NCI-H345 treated with DMSO at 0.1 percent for 48 hours (cell line): Measurements from ENCODE around the gene OGDHL.
A peak's percentile ranks its signal among the peaks of the same experiment; 100 is the strongest.
"Not testable (repeated sequence)": the region's sequence is repeated elsewhere in the genome, so short reads cannot be mapped to it uniquely, and the experiment has no call there.

Experiments used
- DNase-seq: peaks from one replicate; lab custom pipeline; 2025; ENCODE audit not compliant: unreplicated experiment; lab: John Stamatoyannopoulos, UW

The OGDHL gene

DNA sequence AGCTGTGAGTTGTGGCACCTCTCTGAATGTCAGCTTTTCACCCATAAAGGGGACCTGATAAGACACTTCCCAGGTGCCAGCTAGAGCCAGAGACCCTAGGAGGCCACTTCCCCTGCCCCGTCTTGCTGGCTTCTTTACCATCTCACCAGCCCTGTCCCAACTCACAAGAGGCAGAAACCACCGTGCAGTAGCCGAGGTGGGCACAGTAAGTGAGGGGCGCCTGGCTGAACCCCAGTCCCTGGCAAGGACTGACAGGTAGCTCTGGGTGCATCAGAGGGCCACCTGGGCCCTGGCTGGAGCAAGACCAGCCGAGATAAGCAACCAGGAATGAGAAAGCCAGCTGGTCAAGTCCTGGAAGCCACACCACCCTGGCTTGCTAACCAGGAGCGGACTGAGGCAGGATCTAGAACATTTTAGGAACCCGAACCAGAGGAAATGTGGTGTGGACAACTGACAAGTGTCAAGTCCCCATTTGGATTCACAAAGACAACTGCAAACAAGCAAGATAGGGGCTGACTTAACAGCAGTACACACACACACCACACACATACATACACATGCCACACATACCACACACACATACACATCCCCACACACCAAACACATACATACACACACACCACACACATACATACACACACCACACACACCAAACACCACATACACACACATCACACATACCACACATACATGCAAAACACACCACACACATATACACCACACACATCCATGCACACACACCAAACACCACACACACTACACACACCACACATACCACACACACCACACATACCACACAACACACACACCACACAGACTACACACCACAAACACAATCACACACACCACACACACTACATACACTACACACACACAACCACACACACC lies 20.8 kb downstream of the OGDHL start:
- DNase-seq = no peak

DNA sequence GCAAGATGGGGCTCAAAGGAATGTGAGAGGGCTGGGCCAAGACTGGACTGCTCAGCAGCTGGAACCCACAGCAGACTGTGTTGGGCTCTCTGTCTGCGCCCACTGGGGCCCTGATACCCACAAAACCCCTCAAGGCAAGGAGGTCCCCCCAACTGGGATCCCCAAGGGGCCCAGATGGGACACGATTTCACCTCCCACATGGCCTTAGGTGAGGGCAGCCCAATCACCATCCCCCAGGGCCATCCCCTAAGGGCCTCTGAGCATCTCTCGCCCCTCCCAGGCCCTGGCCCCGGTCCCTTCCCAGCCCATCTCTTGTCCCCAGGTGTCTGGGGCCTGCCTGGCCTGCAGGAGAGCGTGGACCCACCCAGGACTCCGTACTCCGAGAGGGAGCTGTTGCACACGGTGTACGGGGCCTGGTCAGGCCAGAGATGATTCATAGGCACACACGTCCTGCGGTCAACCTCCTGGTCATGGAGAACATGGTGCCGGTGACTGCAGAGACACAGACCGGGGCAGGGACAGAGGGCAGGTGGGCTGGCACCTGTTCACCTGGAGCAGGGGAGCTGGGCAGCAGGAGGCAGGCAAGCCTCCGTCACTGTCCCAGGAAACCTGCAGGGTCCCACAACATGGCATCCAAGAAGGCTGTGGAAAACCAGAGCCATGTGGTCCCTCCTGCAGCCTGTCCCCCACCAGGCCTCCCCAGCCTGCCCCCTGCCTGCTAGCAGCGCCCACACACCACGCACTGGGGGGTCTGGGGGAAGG lies 21.6 kb downstream of the OGDHL start:
- no peak for DNase-seq

DNA sequence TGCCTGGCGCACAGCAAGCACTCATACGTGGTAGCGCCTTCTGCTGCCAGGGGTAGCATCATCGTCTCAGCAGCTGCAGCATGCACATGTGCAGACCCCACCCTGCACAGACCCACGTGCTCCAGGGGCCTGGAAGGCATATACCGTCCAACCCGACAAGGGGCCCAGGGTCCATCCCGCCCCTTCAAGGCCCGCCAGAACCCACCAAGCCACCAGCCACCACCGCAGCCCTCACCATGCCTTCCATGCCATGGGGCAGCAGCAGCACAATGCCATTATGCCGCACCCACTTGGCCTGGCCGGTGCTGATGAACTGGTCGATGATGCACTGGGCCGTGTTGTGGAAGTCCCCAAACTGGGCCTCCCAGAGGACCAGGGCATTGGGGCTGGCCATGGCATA lies 22.7 kb downstream of the OGDHL start:
- no peak for DNase-seq

DNA sequence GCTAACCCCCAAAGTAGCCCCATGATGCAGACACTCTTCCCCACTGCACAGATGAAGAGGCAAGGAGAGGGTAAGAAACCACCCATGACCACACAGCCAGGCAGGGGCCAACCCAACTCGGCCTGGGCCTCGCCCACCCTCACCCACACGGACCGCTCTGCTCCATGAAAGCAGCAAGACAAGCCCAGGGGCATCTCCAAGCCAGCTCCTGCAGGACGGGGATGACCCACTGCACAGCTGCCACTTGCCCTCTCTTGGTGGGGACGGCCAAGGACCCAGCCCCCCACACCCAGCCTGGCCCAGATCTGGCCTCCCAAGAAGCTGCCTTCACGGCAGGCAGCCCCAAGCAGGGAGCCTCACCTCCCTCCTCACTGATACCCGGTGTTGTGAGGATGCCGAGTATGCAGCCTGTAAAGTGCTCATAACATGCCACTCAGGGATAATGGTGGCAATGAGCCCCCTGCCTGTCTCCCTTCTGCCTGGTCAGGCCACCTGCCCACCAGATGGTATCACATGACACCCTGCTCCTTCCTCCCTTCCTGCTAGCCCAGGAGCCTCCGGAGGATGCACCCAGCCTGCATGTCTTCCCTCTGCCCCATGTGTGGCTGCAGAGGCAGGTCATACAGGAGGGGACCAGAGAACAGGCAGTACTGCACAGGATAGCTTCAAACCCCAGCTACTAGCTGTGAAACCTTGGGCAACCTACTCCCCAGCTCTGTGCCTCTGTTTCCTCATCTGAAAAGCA lies 23.3 kb downstream of the OGDHL start:
- DNase-seq = no peak

DNA sequence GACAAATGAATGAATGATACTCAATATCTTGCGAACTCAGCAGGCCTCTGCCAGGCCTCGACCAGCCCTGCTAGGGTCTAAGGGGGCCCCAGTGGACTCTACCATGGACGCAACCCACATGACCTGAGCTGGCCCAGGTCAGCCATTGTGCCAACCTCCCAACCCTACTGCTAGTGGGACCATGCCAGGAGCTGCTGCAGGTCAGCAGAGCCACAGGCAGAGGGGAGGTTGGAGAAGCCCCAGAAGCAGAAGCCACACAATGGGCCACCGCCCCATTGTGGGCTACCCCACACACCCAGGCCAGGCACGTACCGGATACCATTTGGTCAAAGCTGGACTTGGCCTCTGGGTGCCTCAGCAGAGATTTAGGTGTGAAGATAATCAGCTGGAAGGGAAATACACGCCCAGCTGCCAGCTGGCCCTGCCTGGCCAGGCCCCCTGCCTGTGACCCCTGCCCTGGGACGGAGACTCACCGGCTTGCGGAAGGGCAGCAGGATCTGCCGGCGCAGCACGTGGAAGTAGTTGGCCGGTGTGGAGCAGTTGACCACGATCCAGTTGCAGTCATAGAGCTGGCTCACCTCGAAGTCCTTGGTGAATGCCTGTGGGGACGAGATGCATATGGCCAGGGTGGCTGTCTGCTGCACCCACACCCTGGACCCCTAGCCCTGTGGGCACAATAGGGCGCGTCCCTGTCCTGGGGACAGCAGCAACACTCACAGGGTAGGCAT lies 24.5 kb downstream of the OGDHL start:
- DNase-seq = no peak

DNA sequence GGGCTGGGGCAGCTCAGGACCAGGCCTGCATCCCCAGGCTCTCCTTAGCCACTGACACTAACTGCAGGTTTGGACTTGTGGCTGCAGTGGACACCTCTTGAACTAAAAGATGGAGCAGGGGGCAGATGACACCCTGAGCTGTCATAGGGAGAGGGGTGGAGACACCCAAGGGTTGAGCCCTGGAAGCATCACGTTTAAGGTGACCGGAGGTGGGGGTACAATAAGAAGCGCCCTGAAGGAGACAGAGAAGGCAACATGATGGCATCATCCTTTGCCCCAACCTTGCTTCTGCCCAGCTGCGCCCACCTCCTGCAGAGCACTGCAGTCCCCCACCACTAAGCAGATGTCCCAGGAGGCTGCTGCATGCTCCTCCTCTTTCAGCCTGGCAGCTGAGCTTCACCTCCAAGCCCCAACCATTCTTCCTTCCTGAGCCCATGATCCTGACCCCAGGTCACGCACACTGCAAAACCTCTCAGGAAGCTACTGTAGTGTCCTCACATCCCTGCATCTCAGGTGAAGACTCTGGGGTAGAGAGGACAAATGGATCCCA lies 25.5 kb downstream of the OGDHL start:
- no peak for DNase-seq

DNA sequence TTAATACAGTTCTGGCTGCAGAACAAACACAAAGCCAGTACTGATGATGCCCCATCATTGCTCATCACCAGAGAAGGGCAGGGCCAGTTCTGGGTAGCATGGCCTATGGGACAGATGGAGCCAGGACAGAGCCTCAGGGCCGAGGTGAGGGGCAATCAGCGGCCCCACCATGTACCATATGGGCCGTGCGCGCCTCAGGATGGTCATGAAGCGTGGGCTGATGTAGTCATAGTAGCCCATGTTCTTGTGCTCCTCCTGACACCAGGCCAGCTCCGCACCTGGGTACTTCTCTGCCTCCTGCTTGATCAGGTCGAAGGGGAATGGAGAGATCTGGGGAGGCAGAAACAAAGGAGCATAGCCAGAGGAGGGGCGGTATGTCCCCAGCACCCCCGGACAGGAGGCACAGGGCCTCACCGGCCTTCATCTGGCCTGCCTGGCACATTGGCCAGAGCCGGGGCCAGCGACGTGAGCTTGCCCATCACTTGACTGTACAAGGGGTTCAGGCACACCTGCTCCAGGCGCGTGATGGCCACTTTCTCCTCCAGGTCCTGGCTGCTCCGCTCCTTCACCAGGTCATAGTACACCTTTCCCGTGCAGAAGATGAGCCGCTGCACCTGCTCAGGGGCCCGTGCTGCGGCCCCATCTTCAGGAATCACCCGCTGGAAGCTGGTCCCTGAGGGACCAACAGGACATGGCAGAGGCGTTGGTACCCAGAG lies 26.1 kb downstream of the OGDHL start:
- DNase-seq = no peak

DNA sequence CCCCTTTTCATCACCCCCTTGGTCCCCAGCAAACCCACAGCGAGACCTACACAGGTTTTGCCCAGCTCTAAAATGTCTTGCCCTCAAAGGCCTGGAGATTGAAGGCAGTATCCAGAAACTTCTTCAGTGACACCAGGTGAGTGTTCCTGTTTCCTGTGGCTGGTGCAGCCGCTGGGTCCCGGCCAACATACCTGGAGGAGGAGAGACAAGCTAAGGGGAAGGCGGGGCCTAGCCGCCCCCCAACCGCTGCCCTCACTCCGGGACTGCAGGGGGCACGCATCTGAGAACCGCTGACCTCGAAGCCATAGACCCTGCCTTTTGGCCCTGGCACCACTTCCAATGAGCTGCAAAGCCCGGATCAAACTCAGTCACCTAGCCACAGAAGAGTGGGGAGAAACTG lies 27.0 kb downstream of the OGDHL start:
- DNase-seq = no peak

DNA sequence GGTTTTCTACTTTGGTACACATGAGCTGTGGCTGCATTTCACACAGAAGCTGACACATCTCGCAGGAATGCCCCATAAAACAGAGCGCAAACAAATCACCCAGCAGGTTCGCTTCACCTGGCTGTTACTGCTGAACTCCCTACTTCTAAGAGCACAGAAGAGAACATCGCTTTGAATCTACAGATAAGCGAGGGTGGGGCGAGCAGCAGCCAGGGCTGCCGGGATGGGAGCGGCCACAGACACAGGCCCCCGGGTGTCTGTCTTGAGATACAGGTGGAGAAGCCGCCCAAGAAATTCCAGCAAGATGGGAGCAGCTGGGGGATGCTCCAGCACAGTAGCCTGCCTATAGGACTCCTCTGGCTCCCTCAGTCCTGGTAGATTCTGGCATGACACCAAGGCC lies 27.4 kb downstream of the OGDHL start:
- DNase-seq = no peak

DNA sequence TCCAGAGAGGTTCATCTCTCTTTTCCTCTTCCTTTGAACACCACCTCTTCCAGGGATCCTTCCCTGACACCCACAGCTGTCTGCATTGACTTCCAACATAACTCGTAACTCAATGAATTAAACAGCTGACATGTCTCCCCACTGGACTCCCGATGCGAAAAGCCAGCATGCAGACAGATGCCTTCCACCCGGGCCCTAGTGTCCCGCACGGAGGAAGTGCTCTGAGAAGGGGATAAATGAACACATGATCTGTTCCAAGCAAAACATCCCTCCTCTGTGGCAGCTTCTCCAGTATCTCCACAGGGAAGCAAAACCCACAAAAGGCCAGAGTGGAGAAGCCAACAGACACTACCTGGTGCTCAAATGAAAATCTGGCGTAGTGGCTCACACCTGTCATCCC lies 28.3 kb downstream of the OGDHL start:
- DNase-seq = no peak

DNA sequence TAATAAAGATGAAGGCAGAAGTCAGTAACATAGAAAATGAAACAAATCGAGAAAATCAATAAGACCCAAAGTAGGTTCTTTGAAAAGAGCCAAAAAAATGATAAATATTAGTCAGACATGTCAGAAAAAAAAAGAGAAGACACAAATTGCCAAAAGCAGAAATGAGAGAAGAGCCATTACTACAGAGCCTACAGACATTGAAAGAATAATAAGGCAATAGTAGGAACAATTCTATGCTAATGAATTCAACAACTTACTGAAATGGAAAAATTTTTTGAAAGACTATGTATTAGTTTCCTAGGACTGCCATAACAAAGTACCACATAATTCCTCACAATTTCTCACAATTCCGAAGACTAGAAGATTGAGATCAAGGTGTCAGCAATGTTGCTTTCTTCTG lies 35.5 kb downstream of the OGDHL start:
- DNase-seq = no peak

DNA sequence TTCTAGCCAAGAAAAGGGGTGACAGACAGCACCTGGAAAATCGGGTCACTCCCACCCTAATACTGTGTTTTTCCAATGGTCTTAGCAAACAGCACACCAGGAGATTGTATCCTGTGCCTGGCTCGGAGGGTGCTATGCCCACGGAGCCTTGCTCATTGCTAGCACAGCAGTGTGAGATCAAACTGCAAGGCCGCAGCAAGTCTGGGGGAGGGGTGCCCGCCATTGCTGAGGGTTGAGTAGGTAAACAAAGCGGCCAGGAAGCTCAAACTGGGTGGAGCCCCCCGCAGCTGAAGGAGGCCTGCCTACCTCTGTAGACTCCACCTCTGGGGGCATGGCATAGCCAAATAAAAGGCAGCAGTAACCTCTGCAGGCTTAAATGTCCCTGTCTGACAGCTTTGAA lies 47.0 kb downstream of the OGDHL start:
- not testable (repeated sequence) for DNase-seq

DNA sequence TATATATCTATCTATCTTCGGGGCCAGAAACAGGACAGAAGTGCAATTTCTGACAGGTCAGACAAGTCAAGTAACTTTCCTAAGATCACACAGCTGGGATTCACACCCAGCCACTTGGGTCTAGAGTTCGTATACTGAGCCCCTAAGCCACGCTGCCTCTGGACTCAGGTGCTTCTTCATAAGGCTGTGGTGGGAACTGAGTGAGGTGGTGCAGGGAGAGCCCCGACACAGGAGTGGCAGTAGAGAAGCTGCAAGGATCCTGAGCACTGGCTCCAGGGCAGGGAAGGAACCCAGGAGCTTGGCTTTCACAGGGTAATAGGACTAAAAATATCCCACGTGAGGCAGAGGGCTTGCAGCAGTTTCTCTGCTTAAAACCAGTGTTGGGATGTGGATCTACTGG lies 48.9 kb downstream of the OGDHL start:
- no peak for DNase-seq

DNA sequence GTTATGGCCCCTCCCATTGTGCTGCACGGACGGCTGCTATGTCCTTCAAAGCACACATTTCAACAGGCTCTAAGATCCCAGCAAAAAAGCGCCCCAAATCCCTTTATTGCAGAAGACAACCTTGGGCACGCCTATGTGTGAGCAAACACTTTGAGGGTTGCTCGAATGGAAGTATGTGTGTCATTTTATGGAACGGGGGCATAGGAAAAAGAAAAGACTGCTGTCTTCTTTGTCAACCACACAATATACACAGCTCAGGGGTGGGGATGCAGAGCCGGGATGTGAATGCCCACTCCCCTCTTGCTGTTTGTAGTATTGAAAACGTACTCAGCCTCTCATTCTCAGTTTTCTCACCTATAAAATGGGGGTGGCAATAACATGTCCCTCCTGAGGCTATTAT lies 50.6 kb downstream of the OGDHL start:
- no peak for DNase-seq

DNA sequence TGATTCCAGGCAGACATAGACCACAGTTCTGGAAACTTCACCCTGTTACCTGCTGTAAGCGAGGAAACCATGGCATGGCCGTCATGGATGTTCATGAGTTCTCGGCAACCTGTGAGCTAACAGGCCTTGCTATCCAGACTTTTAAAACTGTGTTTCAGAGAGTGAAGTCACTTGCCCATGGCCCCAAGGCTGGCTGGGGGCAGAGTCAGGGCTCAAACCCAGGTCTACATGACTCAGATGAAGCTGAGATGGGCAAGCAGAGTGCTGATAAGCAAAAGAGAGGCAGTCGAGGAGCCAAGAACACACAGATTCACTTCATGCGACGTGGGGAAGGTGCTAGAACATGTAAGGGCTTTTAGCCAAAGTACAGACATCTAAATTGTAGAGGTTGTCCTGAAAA lies 51.2 kb downstream of the OGDHL start:
- no peak for DNase-seq

DNA sequence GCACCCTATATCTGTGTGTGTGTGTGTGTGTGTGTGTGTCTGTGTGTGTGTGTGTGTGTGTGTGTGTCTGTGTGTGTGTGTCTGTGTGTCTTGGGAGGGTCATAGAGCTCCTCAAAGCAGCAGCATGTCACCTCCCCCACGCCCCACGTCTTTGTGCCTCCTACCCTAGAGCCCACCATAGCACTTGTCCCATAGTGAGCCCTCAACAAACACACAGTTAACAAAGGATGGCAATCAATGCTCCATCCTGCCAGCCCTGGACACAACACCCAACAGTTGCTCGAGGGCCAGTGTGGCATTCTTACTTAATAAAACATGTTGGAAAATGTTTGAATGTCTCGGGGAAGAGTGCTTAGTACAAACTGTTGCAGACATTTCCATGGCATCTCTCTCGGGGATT lies 52.2 kb downstream of the OGDHL start:
- DNase-seq = no peak

DNA sequence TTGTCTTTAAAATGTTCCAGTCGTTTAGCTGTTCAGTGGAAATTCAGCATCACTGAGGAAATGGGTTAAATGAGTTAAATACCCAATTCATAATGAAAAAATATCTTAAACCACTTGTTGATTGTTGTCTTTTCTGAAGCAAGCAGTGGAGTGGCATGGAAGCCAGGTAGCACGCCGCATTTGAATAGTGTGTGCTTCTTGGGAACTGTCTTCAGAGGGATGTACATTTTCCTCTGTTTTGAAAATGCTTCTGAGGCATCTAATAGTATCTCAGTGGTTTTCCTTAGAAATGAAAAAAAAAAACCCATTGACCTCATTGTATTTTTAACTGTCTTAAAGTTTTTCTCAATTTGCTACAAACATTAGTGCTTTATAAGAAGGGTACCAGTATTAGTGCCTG lies 54.5 kb downstream of the OGDHL start:
- no peak for DNase-seq

DNA sequence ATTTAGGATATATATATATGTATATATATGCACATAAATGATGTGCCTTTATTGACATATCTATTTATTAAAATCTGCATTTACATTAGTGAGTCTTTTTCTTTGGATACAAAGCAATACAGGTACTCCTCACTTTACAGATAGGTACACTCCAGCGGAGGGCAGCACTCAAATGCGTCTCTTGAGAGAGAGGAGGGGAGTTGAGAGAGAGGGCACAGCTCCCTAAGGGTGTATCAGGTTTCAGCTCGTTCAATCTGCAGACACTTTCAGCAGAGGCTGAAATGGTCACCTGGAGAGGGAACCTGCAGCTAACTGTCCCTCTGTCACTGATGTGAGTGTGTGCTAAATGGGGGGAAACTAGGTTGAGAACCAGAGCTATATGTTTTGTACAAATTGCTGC lies 61.1 kb downstream of the OGDHL start:
- DNase-seq = peak; percentile 29

DNA sequence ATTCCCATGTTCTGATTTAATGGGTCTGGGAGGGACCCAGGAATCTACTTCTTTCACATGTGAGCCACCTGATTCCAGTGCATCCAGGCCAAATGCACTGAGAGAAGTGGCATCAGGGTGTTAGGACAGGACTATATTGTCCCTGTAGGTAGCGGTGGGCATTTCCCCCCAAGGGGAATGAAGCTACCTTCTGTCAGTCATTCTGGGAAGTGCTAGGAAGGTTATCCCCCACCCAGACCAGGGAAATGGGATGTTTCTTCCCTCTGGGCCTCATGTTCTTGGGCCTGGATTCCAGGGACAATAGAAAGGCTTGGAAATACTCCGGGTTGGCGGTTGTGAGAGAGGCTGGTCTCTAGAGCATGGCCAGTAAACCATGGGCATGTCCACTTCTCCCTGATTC lies 61.9 kb downstream of the OGDHL start:
- no peak for DNase-seq

DNA sequence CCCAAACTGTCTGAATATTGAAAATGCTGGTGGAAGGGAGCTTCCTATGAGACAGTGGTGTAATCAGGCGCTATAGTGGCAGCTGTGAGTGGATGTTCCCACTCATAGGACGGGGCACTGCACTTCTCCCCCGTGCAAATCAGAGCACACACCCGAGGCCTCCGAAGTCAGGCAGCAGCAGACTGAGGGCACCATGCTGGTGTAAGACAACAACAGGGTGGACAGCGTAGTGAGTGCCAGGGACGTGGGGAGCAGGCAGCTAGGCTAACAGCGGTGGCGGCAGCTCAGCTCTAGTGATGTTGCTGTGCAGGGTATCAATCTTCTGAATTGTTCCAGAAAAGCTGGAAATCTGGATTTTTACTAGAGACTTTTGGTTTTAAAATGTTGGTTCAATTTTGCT lies 63.4 kb downstream of the OGDHL start:
- no peak for DNase-seq
